Small intestine (tissue), 7 donors: ENCODE results near the gene SPOCD1. TPM values are rescaled to one million over a fixed set of nuclear protein-coding genes. Genes with fewer than 3 reads are reported as not detected.
A peak's percentile ranks its signal among the peaks of the same experiment; 100 is the strongest.

ENCODE experiments used
- DNase-seq, 2 donors: peaks; one replicate each; pipeline versions ENCODE4 v3.0.0 to v3.0.0-alpha.2; 2013
- FAIRE-seq: peaks from 2 replicates; lab custom pipeline; 2012; peaks lifted over from hg19 to GRCh38; lab: Jason Lieb, UNC
- H3K27ac ChIP-seq, 3 donors: one replicate each; pipeline ENCODE4 v1.5.1; 2013; ENCODE audit warnings: low read length in 2 of 3, mild to moderate bottlenecking in 2 of 3, control low read depth in 1 of 3, inconsistent platforms in 1 of 3, low read depth in 1 of 3, moderate library complexity in 1 of 3
- H3K27me3 ChIP-seq, 3 donors: one replicate each; pipeline ENCODE4 v1.6.1; 2013; ENCODE audit warnings: low read length in 3 of 3, inconsistent platforms in 1 of 3; ENCODE audit not compliant: control insufficient read depth in 3 of 3, insufficient read depth in 3 of 3
- H3K36me3 ChIP-seq, 3 donors: one replicate each; pipeline ENCODE4 v1.6.1; 2013; ENCODE audit warnings: low read length in 3 of 3, inconsistent platforms in 1 of 3, low read depth in 1 of 3, mild to moderate bottlenecking in 1 of 3, moderate library complexity in 1 of 3; ENCODE audit not compliant: control insufficient read depth in 3 of 3, insufficient read depth in 2 of 3
- H3K4me1 ChIP-seq, 3 donors: one replicate each; pipeline ENCODE4 v1.6.1; 2013; ENCODE audit warnings: low read length in 2 of 3, inconsistent platforms in 1 of 3, low read depth in 1 of 3, mild to moderate bottlenecking in 1 of 3, moderate library complexity in 1 of 3; ENCODE audit not compliant: control insufficient read depth in 3 of 3, insufficient read depth in 2 of 3
- H3K4me3 ChIP-seq, 3 donors: one replicate each; pipeline ENCODE4 v1.5.1; 2013; ENCODE audit warnings: low read length in 3 of 3, control low read depth in 1 of 3, inconsistent platforms in 1 of 3, low read depth in 1 of 3, mild to moderate bottlenecking in 1 of 3, moderate library complexity in 1 of 3
- H3K9me3 ChIP-seq, 2 donors: one replicate each; pipeline ENCODE4 v1.6.1; 2013; ENCODE audit warnings: low read depth in 1 of 2, low read length in 1 of 2; ENCODE audit not compliant: control insufficient read depth in 2 of 2, insufficient read depth in 1 of 2
- WGBS, 3 donors: extraction: QIAGEN DNeasy Blood & Tissue Kit; methylation state at CpG; one replicate each; pipeline ENCODE4 v1.1.7; 2013; 5-methylcytosine and 5-hydroxymethylcytosine counted together
- polyA plus RNA-seq, 4 donors: library from polyadenylated mRNA; stranded (reverse) in 3 of 4; unstranded in 1 of 4; fragments of 200-250 nt in 3 of 4; fragments of 120-200 nt in 1 of 4; gene quantifications; one replicate each; pipeline versions ENCODE4 v1.2.1 to v1.2.3, GENCODE V29; 2013
- donor health status: healthy with polysubstance abuse.
- donor health status: control.
- donor health status: control.
- donor health status: Bipolar disorder and iron deficiency.
- donor health status: healthy.

Gene SPOCD1
- polyA plus RNA-seq, 4 donors = 0.81 to 2.0 (median 1.1) TPM; not detected in 1

GRCh38 chr1:31812158-31812829 lies 3.5 kb downstream of the SPOCD1 start:
- 80 to 86% (median 85%) methylated on average over 9 of the region's 9 CpGs for WGBS, 3 donors
- Histone ChIP-seq H3K36me3 (no peaks in the 10 kb centered on the region), H3K27ac (no peak overlapping the region), H3K4me1 (peaks cover 0 to 4% (median 0%) of the 10 kb centered on the region in 3 donors), H3K27me3 (no peaks in the 10 kb centered on the region), H3K9me3 (no peaks in the 10 kb centered on the region), H3K4me3 (no peak overlapping the region)
- FAIRE-seq (no peak), DNase-seq (no peak)

DNA sequence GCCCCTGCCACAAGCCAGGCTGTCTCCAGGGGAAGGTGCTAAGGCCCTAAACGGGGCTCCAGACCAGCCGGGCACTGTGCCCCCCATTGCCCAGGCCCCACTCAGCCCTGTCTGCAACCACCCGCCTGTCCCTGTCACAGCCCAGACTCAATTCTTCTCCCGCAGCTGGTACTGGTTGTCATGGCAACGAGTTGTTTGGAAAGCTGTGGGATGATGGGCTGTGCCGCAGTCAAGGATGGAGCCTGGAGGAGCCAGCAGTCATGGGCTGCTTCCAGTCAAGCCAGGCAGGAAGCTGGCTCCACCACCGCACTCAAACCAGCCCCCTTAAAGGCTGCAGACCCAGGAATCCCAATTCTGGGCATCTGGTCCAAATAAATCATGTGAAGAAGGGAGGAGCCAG lies 4.2 kb downstream of the SPOCD1 start:
- H3K9me3 ChIP-seq = no peaks in the 10 kb centered on the region
- peaks cover 0 to 4% (median 0%) of the 10 kb centered on the region in 3 donors for H3K4me1 ChIP-seq
- 51 to 61% (median 61%) methylated on average over 7 of the region's 7 CpGs for WGBS, 3 donors
- FAIRE-seq = no peak
- H3K27ac ChIP-seq = no peak overlapping the region
- H3K4me3 ChIP-seq = no peak overlapping the region
- H3K36me3 ChIP-seq = no peaks in the 10 kb centered on the region
- no peaks in the 10 kb centered on the region for H3K27me3 ChIP-seq
- DNase-seq = peak in 1 of 2 donors; percentile 31

DNA sequence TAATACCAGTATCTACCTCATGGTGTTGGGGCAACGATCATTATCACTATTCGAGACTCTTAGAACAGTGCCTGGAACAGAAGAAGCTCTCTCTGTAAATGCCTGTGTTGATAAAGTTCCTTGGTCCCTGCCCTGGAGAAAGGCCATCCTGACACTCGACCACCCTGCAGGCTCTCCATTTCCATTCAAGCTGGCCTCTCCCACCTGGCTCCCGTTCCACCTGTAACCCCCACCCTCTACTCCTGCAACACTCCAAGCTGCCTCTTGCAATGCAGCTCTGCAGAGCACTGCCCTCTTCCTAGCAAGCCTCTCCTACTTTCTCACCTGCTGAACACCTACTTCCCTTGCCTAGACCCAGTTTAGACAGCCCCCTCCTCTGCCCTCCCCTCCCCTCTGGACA lies 6.1 kb downstream of the SPOCD1 start:
- no peak overlapping the region for H3K4me3 ChIP-seq
- no peaks in the 10 kb centered on the region for H3K36me3 ChIP-seq
- no peak overlapping the region for H3K27ac ChIP-seq
- no peaks in the 10 kb centered on the region for H3K9me3 ChIP-seq
- no peak for FAIRE-seq
- no peak for DNase-seq
- 65 to 71% (median 70%) methylated on average over 4 of the region's 4 CpGs for WGBS, 3 donors
- H3K4me1 ChIP-seq = no peaks in the 10 kb centered on the region
- H3K27me3 ChIP-seq = no peaks in the 10 kb centered on the region

DNA sequence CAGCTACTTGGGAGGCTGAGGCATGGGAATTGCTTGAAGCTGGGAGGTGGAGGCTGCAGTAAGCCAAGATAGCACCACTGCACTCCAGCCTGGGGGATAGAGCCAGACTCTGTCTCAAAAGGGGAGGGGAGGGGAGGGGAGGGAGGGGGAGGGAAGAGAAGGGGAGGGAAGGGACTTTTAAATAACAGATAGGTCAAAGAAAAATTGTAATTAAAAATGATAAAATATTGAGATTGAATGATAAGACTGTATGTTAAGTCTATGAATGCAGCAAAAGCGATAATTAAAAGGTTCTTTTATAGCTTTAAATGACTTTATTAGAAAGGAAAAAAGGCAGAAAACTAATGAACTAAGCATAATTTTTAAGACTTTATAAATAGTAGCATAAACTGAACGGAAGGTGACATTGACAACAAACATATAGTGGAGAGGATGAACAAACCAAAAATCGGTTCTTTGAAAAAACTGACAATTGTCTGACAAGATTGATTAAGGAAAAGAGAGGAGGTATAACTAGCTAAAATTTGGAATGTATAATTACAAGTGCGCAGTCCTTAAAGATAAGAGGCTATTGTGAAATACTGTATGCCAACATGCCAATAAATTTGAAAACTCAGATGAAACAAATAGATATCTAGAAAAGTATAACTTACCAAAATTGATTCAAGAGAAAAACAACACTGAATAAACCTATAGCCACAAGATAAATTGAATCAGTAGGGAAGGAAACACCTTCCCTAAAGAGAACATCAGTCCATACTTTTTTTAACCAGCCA lies 8.4 kb downstream of the SPOCD1 start:
- no peaks in the 10 kb centered on the region for H3K27me3 ChIP-seq
- no peak for DNase-seq
- no peaks in the 10 kb centered on the region for H3K9me3 ChIP-seq
- H3K36me3 ChIP-seq = no peaks in the 10 kb centered on the region
- H3K27ac ChIP-seq = no peak overlapping the region
- no peak for FAIRE-seq
- no peak overlapping the region for H3K4me3 ChIP-seq
- no peaks in the 10 kb centered on the region for H3K4me1 ChIP-seq
- 71 to 85% (median 76%) methylated on average over 4 of the region's 4 CpGs for WGBS, 3 donors

DNA sequence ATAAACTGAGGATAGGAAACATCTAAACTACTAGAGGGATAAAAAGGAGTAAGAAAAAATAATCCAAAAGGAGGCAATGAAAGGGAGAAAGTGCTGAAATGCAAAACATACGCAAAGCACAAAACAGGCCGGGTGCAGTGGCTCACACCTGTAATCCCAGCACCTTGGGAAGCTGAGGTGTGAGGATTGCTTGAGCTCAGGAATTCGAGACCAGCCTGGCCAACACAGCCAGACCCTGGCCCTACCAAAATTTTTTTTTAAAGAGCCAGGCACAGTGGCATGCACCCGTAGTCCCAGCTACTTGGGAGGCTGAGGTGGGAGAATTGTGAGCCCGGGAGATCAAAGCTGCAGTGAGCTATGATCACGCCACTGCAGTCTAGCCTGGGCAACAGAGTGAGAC lies 10.5 kb downstream of the SPOCD1 start:
- H3K27ac ChIP-seq = no peak overlapping the region
- no peaks in the 10 kb centered on the region for H3K36me3 ChIP-seq
- no peaks in the 10 kb centered on the region for H3K27me3 ChIP-seq
- WGBS, 3 donors = 83 to 90% (median 85%) methylated on average over 6 of the region's 6 CpGs
- H3K4me3 ChIP-seq = no peak overlapping the region
- no peak for DNase-seq
- no peaks in the 10 kb centered on the region for H3K9me3 ChIP-seq
- no peaks in the 10 kb centered on the region for H3K4me1 ChIP-seq
- no peak for FAIRE-seq

GRCh38 chr1:31804098-31804497 lies 11.7 kb downstream of the SPOCD1 start:
- no peak overlapping the region for H3K4me3 ChIP-seq
- no peak for FAIRE-seq
- no peaks in the 10 kb centered on the region for H3K9me3 ChIP-seq
- no peaks in the 10 kb centered on the region for H3K36me3 ChIP-seq
- H3K27me3 ChIP-seq = no peaks in the 10 kb centered on the region
- DNase-seq = no peak
- no peak overlapping the region for H3K27ac ChIP-seq
- WGBS, 3 donors = 87 to 93% (median 90%) methylated on average over 1 of the region's 1 CpG
- no peaks in the 10 kb centered on the region for H3K4me1 ChIP-seq

DNA sequence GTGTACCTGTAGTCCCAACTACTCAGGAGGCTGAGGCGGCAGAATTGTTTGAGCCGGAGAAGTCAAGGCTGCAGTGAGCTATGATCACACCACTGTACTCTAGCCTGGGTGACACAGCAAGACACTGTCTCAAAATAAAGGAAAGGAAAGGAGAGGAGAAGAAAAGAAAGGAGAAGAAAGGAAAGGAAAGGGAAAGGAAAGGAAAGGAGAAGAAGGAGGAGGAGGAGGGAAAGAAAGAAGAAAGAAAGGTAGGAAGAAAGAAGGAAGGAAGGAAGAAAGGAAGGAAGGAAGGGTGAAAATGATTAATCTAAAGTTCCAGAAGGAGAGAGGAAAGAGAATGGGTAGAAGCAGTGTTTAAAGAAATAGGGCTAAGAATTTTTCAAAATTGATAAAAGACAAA lies 12.2 kb downstream of the SPOCD1 start:
- Histone ChIP-seq H3K4me1 (no peaks in the 10 kb centered on the region), H3K4me3 (no peak overlapping the region), H3K9me3 (no peaks in the 10 kb centered on the region), H3K27ac (no peak overlapping the region), H3K27me3 (no peaks in the 10 kb centered on the region), H3K36me3 (no peaks in the 10 kb centered on the region)
- FAIRE-seq (no peak), DNase-seq (no peak)
- whole genome bisulfite sequencing, 3 donors = 93 to 98% (median 96%) methylated on average over 2 of the region's 2 CpGs

DNA sequence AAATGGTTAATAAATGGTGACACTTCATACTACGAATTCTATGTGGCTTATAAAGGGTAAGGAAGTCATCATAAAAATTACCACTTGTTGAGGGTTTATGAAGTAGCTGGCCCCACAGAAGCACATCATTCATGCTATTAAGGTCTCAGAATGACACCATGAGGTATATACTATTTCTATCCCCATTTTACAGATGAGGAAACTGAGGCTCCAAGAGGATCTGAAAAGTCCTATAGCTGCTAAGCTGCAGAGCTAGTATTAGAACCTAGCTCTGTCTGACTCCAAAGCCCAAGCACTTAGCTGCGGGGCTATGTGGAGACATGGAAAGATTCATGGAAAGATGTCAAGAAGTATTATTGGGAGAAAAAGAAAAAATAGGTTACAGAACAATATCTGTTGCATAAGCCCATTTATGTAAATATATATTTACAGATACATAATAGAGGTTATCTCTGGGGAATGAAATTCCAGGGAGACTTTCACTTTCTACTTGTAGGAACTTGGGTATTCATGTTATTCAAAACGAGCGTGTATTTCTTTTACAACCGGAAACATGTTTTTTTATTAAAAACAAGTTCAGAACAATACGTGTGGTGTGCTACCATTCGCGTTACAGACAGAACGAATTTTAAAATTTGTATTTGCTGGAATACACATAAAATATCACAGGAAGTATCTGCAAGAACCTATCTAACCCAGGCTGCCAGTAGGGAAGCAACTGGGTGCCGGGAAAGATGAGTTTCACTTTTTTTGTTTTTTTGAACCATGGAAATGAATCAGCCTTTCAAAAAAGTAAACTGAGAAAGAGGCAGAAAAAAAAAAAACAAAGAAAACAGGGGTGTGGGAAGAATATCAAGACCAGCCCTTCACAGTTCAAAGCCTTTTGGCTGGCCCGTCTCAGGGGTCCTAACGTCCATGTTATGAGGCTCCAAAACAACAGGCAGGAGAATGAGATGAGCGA lies 13.4 kb downstream of the SPOCD1 start:
- DNase-seq (peak in 1 of 2 donors; percentile 29), FAIRE-seq (no peak)
- WGBS, 3 donors = 27 to 43% (median 33%) methylated on average over 13 of the region's 13 CpGs
- no peak overlapping the region for H3K4me3 ChIP-seq
- peaks cover 0 to 3% (median 0%) of the 10 kb centered on the region in 3 donors for H3K27me3 ChIP-seq
- H3K36me3 ChIP-seq = no peaks in the 10 kb centered on the region
- H3K27ac ChIP-seq = peak overlapping the region in 1 of 3 donors; percentile 12
- H3K4me1 ChIP-seq = no peaks in the 10 kb centered on the region
- no peaks in the 10 kb centered on the region for H3K9me3 ChIP-seq
